GM12892 (cell line): Measurements from ENCODE around the gene PAK1IP1.
A peak's percentile ranks its signal among the peaks of the same experiment; 100 is the strongest.
"Not testable (repeated sequence)": the region's sequence is repeated elsewhere in the genome, so short reads cannot be mapped to it uniquely, and the experiment has no call there.

Experiments used
- DNase-seq: peaks from one replicate; pipeline ENCODE4 v3.0.0; 2011; ENCODE audit not compliant: insufficient read length
- FAIRE-seq: peaks from 2 replicates; lab custom pipeline; 2011; peaks lifted over from hg19 to GRCh38; lab: Jason Lieb, UNC
- POLR2A ChIP-seq: IDR thresholded peaks from 2 replicates; pipeline ENCODE4 v1.6.1; 2011; ENCODE audit warnings: low read depth, low read length, control low read depth
- POLR2AphosphoS5 ChIP-seq: IDR thresholded peaks from 2 replicates; pipeline ENCODE4 v1.6.1; 2011; ENCODE audit warnings: low read depth, low read length, control low read depth
- TAF1 ChIP-seq: IDR thresholded peaks from 2 replicates; pipeline ENCODE4 v1.6.1; 2011; ENCODE audit warnings: low read depth, mild to moderate bottlenecking, control low read depth, low read length, borderline replicate concordance

PAK1IP1 gene

GRCh38 chr6:10725044-10725443, 30.3 kb downstream of the PAK1IP1 start:
- no peak for FAIRE-seq

GRCh38 chr6:10725716-10726115, 30.9 kb downstream of the PAK1IP1 start:
- no peak for DNase-seq
- no peak for TF ChIP-seq POLR2A
- no peak for TF ChIP-seq TAF1
- TF ChIP-seq POLR2AphosphoS5: no peak
- no peak for FAIRE-seq

More at GRCh38 chr6:10725044-10725443, 30.3 kb downstream of the PAK1IP1 start:
- TF ChIP-seq POLR2AphosphoS5: no peak
- no peak for TF ChIP-seq TAF1
- no peak for TF ChIP-seq POLR2A
- DNase-seq: no peak

DNA sequence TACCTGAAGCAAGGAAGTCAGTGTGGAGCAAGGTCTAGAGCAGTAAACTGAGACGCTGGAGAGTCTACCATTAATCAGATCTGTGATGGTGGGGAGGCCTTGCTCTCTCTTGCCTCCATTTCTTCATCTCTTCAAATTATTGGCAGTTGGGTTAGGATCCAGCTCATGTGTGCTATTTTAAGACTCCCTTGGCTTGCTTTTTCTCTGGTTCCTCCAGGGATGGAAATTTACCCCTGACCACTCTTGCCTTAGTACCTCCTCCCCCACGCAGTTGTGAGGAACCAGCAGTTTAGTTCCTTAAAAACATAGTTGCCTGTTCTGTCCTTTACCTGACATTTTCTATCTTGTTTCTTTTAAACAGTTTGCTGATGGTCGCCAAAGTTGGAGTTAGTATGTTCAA, 35.5 kb downstream of the PAK1IP1 start:
- DNase-seq (no peak), FAIRE-seq (no peak)
- no peak for TF ChIP-seq POLR2AphosphoS5
- TF ChIP-seq POLR2A: no peak
- TF ChIP-seq TAF1: no peak

- FAIRE-seq (no peak), DNase-seq (no peak)
Observed at GRCh38 chr6:10733151-10733715, 38.5 kb downstream of the PAK1IP1 start.

GRCh38 chr6:10733863-10734262, 39.1 kb downstream of the PAK1IP1 start:
- FAIRE-seq: no peak
- no peak for DNase-seq
- TF ChIP-seq POLR2A: no peak
- TF ChIP-seq TAF1: no peak
- no peak for TF ChIP-seq POLR2AphosphoS5

More at GRCh38 chr6:10733151-10733715, 38.5 kb downstream of the PAK1IP1 start:
- TF ChIP-seq POLR2A: no peak
- no peak for TF ChIP-seq TAF1
- TF ChIP-seq POLR2AphosphoS5: no peak

DNA sequence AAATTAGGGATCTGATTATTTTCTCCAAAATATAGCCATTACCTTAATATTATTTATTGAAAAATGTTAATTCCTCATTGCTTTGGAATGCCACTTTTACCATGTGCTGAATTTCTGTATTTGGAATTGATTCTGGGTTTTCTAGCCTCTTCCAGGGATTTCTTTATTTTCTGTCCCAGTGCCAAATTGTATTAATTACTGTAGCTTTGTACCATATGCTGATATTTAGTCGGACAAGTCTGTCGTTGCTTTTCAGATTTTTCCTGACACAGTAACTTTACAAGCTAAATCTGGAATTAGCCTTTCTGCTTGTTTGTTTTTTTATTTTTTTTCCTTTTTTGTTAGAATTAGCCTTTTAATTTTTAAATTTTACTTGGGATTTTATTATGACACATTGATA, 42.0 kb downstream of the PAK1IP1 start:
- no peak for FAIRE-seq
- no peak for DNase-seq
- TF ChIP-seq POLR2A (no peak), TAF1 (no peak), POLR2AphosphoS5 (no peak)

DNA sequence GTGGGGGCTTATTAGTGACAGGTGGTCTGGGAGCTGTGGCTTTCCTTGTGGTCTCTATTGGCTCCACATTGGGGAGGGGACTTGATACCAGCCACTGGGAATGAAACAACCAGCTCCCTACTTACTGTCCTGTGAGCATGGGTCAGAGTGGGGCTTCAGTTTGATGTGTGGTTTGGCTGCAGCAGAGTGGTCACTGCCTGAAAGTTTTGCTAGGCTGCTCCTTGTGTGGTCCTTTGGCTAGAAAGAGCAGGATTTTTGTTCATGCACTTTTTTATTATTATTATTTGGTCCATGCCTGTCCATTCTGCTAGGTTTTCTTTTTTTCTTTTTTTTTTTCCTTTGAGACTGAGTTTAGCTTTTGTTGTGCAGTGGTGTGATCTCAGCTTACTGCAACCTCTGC, 45.3 kb downstream of the PAK1IP1 start:
- TF ChIP-seq POLR2AphosphoS5 (no peak), POLR2A (no peak), TAF1 (no peak)
- DNase-seq: no peak
- no peak for FAIRE-seq

GRCh38 chr6:10741643-10742042, 46.9 kb downstream of the PAK1IP1 start:
- not testable (repeated sequence) for DNase-seq, FAIRE-seq

- no peak for DNase-seq
- FAIRE-seq: no peak
- no peak for TF ChIP-seq TAF1
- no peak for TF ChIP-seq POLR2A
- no peak for TF ChIP-seq POLR2AphosphoS5
Observed at GRCh38 chr6:10742251-10742650, 47.5 kb downstream of the PAK1IP1 start.

DNA sequence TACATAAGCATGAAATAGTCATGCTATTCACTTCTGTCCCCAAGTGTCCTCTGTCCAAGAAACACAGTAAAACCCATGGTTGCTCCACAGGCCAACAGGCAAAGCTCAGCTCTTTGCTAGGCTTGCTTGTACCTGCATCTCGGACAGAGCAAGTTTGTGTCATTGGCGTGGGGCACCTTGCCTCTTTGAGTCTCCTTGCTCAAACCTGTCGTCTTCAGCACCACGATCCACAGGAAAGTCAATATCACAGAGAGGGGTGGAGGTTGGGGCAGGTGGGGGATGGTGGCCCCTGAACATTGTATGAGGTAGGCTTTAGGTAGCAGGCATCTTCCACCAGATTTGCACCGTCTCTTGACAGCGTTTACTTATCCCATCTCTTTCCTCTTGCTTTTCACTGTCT, 48.7 kb downstream of the PAK1IP1 start:
- TF ChIP-seq TAF1 (no peak), POLR2AphosphoS5 (no peak), POLR2A (no peak)
- DNase-seq: no peak
- FAIRE-seq: no peak

DNA sequence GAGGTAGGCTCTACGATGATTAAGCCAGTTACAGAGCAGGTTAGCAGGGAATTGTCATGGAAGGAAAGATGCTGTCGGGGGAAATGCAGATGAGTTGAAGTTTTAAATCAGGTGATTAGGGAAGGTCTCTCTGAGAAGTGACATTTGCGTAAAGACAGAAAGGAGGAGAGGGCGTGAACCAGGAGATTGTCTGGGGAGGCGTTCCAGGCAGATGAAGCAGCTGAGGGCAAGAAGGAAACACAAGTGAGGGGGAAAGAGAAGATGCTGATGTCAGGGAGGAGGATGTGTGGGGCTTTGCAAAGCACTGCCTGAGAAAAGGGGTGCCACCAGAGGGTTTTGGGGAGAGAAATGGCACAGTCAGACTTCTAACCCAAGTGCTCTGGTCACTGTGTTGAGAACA, 50.3 kb downstream of the PAK1IP1 start:
- no peak for TF ChIP-seq POLR2AphosphoS5
- TF ChIP-seq TAF1: no peak
- no peak for TF ChIP-seq POLR2A
- FAIRE-seq (no peak), DNase-seq (no peak)

DNA sequence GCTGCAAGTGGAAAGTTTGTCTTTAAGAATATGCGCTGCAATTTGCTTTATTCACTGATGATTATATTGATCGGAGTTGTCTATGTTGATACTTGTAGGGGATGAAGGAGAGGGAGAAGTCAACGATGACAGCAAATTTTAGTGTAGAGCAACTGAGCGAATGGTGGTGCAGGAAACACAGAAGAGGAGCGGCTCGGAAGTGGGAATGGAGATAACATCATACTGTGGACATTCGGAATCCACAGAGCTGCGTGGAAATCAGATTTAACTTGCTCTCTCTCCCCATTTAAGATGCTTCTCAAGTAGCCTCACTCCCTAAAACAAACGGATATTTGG, 52.1 kb downstream of the PAK1IP1 start:
- FAIRE-seq (no peak), DNase-seq (no peak)
- TF ChIP-seq TAF1 (no peak), POLR2A (no peak), POLR2AphosphoS5 (no peak)

GRCh38 chr6:10747251-10747972, 52.6 kb downstream of the PAK1IP1 start, which contains the start of gene TMEM14B:
TSS of gene TMEM14B (plus strand) at chr6:10747805. CDS start at chr6:10749246, 1,441 bp downstream.
- FAIRE-seq (peak; percentile 98), DNase-seq (peak; percentile 95)
- peak; percentile 90 for TF ChIP-seq POLR2AphosphoS5
- peak; percentile 92 for TF ChIP-seq POLR2A
- TF ChIP-seq TAF1: peak; percentile 88
